Fibroblast of skin of abdomen (primary cell): ENCODE results near the gene OOSP4A.
"Not testable (repeated sequence)": the region's sequence is repeated elsewhere in the genome, so short reads cannot be mapped to it uniquely, and the experiment has no call there.

Experiments used
- DNase-seq: peaks from one replicate; pipeline ENCODE4 v3.0.0-alpha.2; 2013

The OOSP4A gene

DNA sequence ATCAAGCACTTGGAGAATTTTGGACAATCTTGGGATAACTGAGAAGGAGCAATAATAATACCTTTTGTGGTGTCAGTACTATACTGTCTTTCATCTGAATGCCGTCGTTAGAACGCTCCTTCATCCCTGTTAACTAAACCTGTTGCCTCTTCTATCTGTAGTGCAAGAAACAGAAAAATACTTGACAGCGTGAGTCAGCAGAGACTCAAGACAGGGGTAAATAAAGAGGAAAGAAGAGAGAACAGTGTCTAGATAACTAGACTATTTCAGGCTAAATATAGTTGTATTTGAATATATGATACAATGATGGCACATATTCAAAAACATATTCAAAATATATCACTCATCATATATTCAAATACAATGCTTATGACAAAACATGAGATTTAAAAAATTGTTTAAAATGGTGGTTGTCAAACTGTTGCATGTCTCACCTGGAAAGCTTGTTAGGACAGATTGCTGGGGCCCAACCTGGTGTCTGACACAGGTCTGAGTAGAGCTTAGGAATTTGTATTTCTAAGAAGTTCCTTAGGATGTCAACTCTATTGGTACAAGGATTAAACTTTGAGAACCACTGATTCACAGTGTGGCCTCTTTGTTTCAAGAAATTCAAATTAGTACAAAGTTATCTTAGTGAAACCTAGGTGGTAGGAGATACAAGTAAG is 17.4 kb downstream of the OOSP4A start:
- no peak for DNase-seq

DNA sequence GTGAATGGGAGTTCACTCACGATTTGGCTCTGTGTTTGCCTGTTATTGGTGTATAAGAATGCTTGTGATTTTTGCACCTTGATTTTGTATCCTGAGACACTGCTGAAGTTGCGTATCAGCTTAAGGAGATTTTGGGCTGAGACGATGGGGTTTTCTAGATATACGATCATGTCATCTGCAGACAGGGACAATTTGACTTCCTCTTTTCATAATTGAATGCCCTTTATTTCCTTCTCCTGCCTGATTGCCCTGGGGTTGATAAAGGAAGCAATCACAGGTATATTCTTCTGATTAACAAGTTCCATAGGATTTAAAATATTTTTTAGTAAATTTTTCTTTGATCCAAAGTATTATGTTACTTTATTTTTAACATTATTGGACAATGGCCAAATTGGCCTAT is 18.2 kb downstream of the OOSP4A start:
- not testable (repeated sequence) for DNase-seq

DNA sequence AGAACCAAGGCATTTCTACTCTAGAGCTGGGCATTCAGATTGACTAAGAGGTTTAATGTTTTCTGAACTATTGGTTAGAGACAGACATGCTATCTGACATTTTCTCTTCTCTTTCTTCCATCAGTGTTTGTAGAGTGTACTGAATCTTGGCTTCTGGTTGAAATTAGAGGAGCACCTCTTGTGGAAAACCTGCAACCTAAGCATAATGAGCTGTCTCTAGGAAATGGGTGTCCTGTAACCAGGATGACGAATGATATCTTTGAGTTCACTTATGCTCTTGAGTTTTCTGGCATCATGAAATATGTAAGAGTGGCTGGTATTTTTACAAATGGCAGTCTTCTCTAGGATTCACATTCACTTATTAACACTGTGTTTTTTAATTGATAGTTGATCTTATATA is 19.4 kb downstream of the OOSP4A start:
- DNase-seq, result no peak

DNA sequence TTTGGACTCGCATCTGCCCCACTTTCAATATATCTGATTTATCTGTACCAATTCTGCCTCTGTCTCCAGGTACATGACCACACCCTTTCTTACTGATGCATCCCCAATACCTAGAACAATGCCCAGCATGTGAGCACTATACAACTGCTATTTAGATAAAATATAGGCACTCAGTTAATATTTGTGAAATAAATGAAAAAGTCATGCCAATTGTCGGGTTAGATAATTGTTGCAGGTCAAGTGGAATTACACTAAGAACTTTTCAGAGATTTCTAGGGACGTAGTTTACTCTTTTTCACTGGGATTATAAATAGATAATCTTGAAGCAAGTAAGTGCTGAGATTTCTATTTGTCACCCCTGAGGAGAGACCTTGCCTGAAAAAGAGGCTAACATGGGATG is 20.5 kb downstream of the OOSP4A start:
- DNase-seq, result no peak

DNA sequence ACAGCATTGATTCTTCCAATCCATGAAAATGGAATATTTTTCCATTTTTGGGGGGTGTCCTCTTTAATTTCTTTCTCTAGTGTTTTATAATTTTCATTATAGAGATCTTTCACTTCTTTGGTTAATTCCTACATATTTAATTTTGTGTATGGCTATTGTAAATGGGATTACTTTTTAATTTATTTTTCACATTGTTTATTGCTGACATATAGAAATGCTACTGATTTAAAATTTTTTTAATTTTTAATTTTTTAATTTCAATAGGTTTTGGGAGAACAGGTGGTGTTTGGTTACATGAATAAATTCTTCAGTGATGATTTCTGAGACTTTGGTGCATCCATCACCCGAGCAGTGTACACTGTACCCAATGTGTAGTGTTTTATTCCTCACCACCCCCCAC is 26.6 kb downstream of the OOSP4A start:
- no peak for DNase-seq

DNA sequence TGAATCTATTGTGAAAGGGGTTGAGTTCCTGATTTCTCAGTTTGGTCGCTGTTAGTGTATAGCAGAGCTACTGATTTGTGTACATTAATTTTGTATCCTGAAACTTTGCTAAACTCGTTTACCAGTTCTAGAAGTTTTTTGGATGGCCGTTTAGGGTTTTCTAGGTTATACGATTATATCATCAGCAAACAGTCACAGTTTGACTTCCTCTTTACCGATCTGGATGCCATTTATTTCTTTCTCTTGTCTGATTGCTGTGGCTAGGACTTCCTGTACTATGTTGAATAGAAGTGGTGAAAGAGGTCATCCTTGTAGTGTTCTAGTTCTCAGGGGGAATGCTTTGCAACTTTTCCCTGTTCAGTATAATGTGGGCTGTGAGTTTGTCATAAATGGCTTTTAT is 28.6 kb downstream of the OOSP4A start:
- no peak for DNase-seq

DNA sequence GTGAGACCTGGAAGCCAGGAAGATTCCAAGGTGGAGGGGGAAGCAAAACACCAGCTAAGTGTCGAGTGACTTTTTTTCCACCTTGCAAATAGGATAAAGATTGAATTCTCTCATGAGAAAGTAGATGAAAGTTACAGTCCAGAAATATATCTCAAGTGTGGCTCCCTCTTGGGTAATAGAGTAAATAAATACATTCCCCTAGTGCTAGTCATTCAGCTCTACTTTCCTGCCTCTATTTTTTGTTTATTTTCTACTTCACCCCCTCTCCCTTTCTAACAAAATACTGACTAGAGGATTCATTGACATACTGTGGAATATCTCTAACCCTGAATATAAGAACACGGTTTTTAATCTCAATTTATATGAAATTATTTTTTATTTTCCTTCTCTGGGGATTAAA is 34.0 kb downstream of the OOSP4A start:
- DNase-seq, result no peak

DNA sequence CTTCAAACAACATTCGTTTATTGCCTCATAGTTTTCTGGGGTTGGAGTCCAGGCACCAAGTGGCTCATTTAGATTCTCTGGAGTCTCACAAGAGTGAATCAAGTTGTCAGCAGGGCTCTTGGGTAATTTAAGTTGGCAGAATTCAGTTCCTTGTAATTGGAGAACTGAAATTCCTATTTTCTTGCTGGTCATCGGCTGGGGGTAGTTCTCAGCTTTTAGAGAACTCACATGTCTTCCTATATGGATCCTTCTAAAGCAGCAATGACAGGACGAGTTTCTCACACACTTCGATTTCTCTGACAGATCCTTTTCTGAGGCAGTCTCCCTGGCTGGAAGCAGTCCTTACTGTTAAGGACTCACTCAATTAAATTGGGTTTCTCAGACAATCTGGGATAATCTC is 35.9 kb downstream of the OOSP4A start:
- no peak for DNase-seq

DNA sequence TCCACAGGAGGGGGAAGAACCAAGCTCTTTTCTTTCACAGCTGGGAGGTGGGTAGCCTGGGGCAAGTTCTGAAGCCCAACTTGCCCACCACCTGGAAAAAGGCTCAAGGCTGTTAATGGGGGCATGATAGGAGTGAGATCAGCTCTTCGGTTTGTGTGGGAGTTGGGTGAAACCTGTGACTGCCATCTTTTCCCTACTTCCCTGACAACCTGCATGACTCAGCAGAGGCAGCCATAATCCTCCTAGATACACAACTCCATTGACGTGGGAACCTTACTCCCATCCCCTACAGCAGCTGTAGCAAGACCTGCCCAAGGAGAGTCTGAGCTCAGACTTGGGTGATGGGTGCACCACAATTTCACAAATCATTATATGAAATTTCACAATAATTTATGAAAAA is 39.9 kb downstream of the OOSP4A start:
- no peak for DNase-seq

DNA sequence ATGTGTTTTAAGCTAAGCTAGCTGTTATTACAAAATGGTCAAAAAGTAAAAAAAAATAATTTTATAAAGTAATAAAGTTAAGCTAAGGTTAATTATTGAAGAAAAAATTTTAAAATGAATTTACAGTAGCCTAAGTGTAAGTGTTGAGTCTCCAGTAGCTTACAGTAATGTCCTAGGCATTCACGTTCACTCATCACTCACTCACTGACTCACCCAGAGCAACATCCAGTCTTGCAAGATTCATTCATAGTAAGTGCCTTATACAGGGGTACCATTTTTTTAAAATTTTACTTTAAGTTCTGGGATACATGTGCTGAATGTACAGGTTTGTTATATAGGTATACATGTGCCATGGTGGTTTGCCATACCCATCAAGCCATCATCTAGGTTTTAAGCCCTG is 41.5 kb downstream of the OOSP4A start:
- no peak for DNase-seq

DNA sequence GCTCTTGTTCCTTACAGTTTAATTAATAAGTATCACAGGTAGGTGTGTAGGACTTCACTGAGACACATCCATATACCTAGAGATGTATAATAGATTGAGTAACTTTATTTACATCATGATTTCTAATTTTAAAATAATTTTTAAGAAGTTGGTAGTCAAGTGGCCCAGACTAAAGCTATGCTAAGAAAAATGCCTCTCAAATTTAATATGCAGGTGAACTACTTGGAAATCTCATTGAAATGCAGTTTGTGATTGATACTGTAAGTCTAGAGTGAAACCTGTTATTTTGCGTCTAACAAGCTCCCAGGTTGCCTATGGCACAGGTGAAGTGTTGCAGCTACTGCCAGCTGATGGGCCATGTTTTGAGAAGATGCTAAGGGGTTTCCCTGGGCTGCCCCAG is 53.0 kb downstream of the OOSP4A start, which contains the start of gene OOSP4B:
TSS of gene OOSP4B (plus strand) at position 301 of the 400 bp plus-strand sequence.
- DNase-seq, result no peak

DNA sequence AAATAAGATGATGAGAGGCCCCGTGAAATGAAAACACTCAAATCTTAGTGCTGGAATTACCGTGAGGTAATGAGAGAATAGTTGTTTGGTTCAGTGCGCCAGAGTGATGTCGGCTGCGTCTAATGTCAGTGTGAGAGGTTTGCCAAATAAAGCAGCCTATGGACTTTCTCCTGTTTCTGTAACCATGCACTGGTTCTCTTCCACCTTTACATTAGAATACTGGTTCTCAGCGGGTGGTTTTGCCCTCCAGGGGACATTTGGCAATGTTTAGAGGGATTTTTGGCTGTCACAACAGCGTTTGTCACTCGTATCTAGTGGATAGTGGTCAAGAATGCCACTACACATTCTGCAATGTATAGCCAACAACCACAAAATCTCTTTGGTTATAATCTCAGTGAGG is 54.2 kb downstream of the OOSP4A start:
- DNase-seq, result no peak
